Lower leg skin (tissue), 3 donors: ENCODE data around the gene KRT78.

Experiments used
- POLR2A ChIP-seq, 2 donors: fragments of 450-650 bp; IDR thresholded peaks; one replicate each; pipeline ENCODE4 v1.6.1; 2016 to 2017; ENCODE audit warnings: antibody characterized with exemption in 2 of 2, mild to moderate bottlenecking in 1 of 2, moderate library complexity in 1 of 2
- TF ChIP-seq, protein P1 (sequence below), 3 donors: fragments of 450-650 bp; IDR thresholded peaks; one replicate each; pipeline ENCODE4 v1.5.1; 2016; ENCODE audit warnings: antibody characterized with exemption in 3 of 3, mild to moderate bottlenecking in 3 of 3, moderate library complexity in 2 of 3

DNA sequence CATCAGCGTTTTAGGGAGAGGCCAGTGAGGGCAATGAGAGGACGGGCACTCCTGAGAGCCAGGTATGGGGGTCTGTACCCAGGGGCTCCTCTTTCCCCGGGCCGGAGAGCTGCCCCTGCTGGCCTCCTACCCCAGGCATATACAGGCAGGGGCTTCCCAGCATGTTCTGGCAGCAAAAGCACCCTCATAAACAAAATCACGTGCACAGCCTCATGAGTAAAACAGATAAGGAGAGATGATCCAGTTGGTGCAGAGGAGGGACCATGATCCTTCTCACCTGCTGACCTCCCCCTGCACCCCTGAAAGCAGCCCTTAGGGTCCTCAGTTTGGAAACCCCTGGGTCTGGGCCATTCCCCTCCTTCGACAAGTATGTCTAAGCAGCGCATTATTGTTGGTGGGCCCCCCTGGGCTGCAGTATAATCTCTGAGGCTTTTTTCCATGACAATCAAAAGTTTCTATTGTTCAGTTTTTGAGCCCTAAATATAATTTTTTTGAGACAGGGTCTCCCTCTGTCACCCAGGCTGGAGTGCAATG lies 29.8 kb downstream of the KRT78 start:
- TF ChIP-seq, protein P1, sequence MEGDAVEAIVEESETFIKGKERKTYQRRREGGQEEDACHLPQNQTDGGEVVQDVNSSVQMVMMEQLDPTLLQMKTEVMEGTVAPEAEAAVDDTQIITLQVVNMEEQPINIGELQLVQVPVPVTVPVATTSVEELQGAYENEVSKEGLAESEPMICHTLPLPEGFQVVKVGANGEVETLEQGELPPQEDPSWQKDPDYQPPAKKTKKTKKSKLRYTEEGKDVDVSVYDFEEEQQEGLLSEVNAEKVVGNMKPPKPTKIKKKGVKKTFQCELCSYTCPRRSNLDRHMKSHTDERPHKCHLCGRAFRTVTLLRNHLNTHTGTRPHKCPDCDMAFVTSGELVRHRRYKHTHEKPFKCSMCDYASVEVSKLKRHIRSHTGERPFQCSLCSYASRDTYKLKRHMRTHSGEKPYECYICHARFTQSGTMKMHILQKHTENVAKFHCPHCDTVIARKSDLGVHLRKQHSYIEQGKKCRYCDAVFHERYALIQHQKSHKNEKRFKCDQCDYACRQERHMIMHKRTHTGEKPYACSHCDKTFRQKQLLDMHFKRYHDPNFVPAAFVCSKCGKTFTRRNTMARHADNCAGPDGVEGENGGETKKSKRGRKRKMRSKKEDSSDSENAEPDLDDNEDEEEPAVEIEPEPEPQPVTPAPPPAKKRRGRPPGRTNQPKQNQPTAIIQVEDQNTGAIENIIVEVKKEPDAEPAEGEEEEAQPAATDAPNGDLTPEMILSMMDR (IDR thresholded peaks at IDR 0.05) = no peak
- no peak for TF ChIP-seq POLR2A (IDR thresholded peaks at IDR 0.05)
